Measurements from ENCODE around the gene ANKIB1. TPM values are rescaled to one million over a fixed set of nuclear protein-coding genes. Genes with fewer than 3 reads are reported as not detected.

Gene ANKIB1
- total and polyA plus RNA-seq, 9 of the 15 experiments (the other 6 are each of a cell fraction or from before 2014, with no cell fraction given) = 5.9 to 25.2 (median 16.1) TPM

DNA sequence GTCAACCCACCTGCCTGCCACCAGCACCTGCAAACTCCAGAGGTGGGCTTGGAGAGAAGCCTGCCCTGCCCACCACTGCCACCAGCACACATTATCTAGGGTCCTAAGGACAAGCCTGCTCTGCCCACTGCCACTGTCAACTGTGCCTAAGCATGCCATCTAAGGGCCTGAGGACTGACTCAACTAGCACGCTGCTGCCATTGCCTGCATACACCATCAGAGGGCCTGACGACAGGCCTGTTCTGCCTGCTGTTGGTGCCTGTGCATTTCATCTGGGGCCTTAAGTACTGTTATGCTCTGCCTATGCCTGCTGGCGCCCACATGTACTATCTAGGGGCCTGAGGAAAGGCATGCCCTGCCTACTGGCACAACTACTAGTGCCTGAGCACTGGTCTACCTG is 39.8 kb upstream of the ANKIB1 start (continued):
- TF ChIP-seq AFF1 (IDR thresholded peaks at IDR 0.05; ENCODE audit: low read depth in 1 of 2, partially characterized antibody in 2 of 2) (no peak), HMGXB4 (CRISPR knock-in tag; IDR thresholded peaks at IDR 0.05) (no peak), RUNX1 (IDR thresholded peaks at IDR 0.05; ENCODE audit: low read depth) (no peak), POLR2AphosphoS2 (IDR thresholded peaks at IDR 0.05; ENCODE audit: low read length) (no peak), TBL1XR1 (IDR thresholded peaks at IDR 0.05; ENCODE audit: low read length in 2 of 2) (no peak)

Data from K562 (cell line).